ENCODE data around the gene ADAMTS2. TPM values are rescaled to one million over a fixed set of nuclear protein-coding genes. Genes with fewer than 3 reads are reported as not detected.

Gene ADAMTS2
- total RNA-seq, 6 experiments from 2014 or later: 31.5 to 38.4 (median 34.1) TPM

GRCh38 chr5:179171251-179171815 lies 173.9 kb downstream of the ADAMTS2 start:
- H3K27me3 Mint-ChIP-seq (ENCODE audit: insufficient read depth): peaks cover 8% of the 10 kb centered on the region
- peaks cover 24% of the 10 kb centered on the region for H3K36me3 Mint-ChIP-seq (ENCODE audit: low read depth)
- H3K4me1 Mint-ChIP-seq (ENCODE audit: low read depth): peaks cover 14% of the 10 kb centered on the region
- H3K27ac Mint-ChIP-seq: no peak overlapping the region
- no peak for TF ChIP-seq CTCF (IDR thresholded peaks at IDR 0.05)
- no peak for DNase-seq
- H3K4me3 Mint-ChIP-seq: no peak overlapping the region
- no peaks in the 10 kb centered on the region for H3K9me3 Mint-ChIP-seq

GRCh38 chr5:179170606-179171005 lies 174.7 kb downstream of the ADAMTS2 start:
- no peak overlapping the region for H3K4me3 Mint-ChIP-seq
- TF ChIP-seq CTCF (IDR thresholded peaks at IDR 0.05): no peak
- H3K27me3 Mint-ChIP-seq (ENCODE audit: insufficient read depth): peaks cover 6% of the 10 kb centered on the region
- DNase-seq: no peak
- H3K4me1 Mint-ChIP-seq (ENCODE audit: low read depth): peaks cover 14% of the 10 kb centered on the region
- peaks cover 20% of the 10 kb centered on the region for H3K36me3 Mint-ChIP-seq (ENCODE audit: low read depth)
- peak overlapping the region; percentile 1; the same call in 1 of the 2 replicates for H3K27ac Mint-ChIP-seq
- no peaks in the 10 kb centered on the region for H3K9me3 Mint-ChIP-seq

- Mint-ChIP-seq H3K4me1 (ENCODE audit: low read depth) (peaks cover 14% of the 10 kb centered on the region), H3K4me3 (no peak overlapping the region; the same call in 1 of the 2 replicates), H3K27ac (peak overlapping the region; percentile 46; the same call in 1 of the 2 replicates), H3K27me3 (ENCODE audit: insufficient read depth) (peaks cover 3% of the 10 kb centered on the region), H3K9me3 (no peaks in the 10 kb centered on the region), H3K36me3 (ENCODE audit: low read depth) (peaks cover 15% of the 10 kb centered on the region)
- DNase-seq: no peak
- no peak for TF ChIP-seq CTCF (IDR thresholded peaks at IDR 0.05)
Observed at GRCh38 chr5:179169836-179170235, 175.4 kb downstream of the ADAMTS2 start.

- no peak for DNase-seq
- Mint-ChIP-seq H3K4me1 (ENCODE audit: low read depth) (peaks cover 14% of the 10 kb centered on the region), H3K27me3 (ENCODE audit: insufficient read depth) (peaks cover 5% of the 10 kb centered on the region), H3K36me3 (ENCODE audit: low read depth) (peaks cover 15% of the 10 kb centered on the region), H3K4me3 (no peak overlapping the region), H3K9me3 (no peaks in the 10 kb centered on the region), H3K27ac (no peak overlapping the region)
- no peak for TF ChIP-seq CTCF (IDR thresholded peaks at IDR 0.05)
Observed at GRCh38 chr5:179168664-179169063, 176.6 kb downstream of the ADAMTS2 start.

- Mint-ChIP-seq H3K4me1 (ENCODE audit: low read depth) (peaks cover 14% of the 10 kb centered on the region), H3K27me3 (ENCODE audit: insufficient read depth) (peaks cover 5% of the 10 kb centered on the region)
- DNase-seq: no peak
Observed at GRCh38 chr5:179167871-179168451, 177.3 kb downstream of the ADAMTS2 start.

More at GRCh38 chr5:179167871-179168451, 177.3 kb downstream of the ADAMTS2 start:
- Mint-ChIP-seq H3K36me3 (ENCODE audit: low read depth) (peaks cover 22% of the 10 kb centered on the region), H3K27ac (no peak overlapping the region), H3K4me3 (no peak overlapping the region; the same call in 1 of the 2 replicates), H3K9me3 (no peaks in the 10 kb centered on the region; the same call in 1 of the 2 replicates)
- no peak for TF ChIP-seq CTCF (IDR thresholded peaks at IDR 0.05)
